Panc1 (cell line): ENCODE data around the gene MUC5B.

ENCODE experiments used
- TCF7L2 ChIP-seq: IDR thresholded peaks from 2 replicates; pipeline ENCODE4 v1.6.1; 2011; ENCODE audit warnings: mild to moderate bottlenecking, low read depth, low read length, inconsistent platforms
- TF ChIP-seq, protein P1 (sequence below), 2 experiments: IDR thresholded peaks; 2 replicates each; pipeline ENCODE4 v1.6.1; 2011 to 2012; ENCODE audit warnings: low read depth in 2 of 2, control low read depth in 1 of 2, low read length in 1 of 2, mild to moderate bottlenecking in 1 of 2, moderate library complexity in 1 of 2; ENCODE audit not compliant: insufficient read depth in 1 of 2
- TF ChIP-seq, protein P2 (sequence below): fragments of 450-650 bp; IDR thresholded peaks from 2 replicates; pipeline ENCODE4 v1.5.1; 2017; ENCODE audit warnings: mild to moderate bottlenecking

DNA sequence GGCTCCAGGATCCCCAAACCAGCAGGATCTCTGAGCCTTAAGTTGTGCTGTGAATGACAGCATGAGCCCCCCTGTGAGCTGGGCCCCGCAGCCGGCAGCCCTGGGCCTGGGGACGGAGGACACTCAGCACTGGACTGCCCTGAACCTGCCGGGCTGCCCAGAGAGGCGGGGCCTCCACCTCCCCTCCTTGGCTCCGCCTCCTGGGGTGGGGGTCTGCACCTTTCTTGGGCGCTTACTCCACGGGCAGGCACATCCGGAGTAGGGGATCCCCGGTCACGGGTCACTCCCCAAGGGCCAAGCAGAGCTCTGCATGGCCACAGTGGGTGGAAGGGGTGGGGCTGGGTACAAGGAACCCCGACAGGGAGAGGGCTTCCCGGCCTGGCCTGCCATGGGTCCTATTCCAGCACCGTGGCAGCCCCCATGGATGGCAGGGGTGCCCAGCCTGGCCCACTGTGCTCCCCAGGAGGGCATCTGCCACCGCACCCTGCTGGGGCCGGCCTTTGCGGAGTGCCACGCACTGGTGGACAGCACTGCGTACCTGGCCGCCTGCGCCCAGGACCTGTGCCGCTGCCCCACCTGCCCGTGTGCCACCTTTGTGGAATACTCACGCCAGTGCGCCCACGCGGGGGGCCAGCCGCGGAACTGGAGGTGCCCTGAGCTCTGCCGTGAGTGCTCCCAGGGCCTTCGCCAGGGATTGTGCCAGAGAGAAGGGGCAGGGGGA lies 5.4 kb downstream of the MUC5B start:
- TF ChIP-seq, protein P1, sequence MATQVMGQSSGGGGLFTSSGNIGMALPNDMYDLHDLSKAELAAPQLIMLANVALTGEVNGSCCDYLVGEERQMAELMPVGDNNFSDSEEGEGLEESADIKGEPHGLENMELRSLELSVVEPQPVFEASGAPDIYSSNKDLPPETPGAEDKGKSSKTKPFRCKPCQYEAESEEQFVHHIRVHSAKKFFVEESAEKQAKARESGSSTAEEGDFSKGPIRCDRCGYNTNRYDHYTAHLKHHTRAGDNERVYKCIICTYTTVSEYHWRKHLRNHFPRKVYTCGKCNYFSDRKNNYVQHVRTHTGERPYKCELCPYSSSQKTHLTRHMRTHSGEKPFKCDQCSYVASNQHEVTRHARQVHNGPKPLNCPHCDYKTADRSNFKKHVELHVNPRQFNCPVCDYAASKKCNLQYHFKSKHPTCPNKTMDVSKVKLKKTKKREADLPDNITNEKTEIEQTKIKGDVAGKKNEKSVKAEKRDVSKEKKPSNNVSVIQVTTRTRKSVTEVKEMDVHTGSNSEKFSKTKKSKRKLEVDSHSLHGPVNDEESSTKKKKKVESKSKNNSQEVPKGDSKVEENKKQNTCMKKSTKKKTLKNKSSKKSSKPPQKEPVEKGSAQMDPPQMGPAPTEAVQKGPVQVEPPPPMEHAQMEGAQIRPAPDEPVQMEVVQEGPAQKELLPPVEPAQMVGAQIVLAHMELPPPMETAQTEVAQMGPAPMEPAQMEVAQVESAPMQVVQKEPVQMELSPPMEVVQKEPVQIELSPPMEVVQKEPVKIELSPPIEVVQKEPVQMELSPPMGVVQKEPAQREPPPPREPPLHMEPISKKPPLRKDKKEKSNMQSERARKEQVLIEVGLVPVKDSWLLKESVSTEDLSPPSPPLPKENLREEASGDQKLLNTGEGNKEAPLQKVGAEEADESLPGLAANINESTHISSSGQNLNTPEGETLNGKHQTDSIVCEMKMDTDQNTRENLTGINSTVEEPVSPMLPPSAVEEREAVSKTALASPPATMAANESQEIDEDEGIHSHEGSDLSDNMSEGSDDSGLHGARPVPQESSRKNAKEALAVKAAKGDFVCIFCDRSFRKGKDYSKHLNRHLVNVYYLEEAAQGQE (IDR thresholded peaks at IDR 0.05; ENCODE audit: insufficient read depth in 1 of 2, low read depth in 2 of 2, low read length in 1 of 2): no peak
- TF ChIP-seq, protein P2, sequence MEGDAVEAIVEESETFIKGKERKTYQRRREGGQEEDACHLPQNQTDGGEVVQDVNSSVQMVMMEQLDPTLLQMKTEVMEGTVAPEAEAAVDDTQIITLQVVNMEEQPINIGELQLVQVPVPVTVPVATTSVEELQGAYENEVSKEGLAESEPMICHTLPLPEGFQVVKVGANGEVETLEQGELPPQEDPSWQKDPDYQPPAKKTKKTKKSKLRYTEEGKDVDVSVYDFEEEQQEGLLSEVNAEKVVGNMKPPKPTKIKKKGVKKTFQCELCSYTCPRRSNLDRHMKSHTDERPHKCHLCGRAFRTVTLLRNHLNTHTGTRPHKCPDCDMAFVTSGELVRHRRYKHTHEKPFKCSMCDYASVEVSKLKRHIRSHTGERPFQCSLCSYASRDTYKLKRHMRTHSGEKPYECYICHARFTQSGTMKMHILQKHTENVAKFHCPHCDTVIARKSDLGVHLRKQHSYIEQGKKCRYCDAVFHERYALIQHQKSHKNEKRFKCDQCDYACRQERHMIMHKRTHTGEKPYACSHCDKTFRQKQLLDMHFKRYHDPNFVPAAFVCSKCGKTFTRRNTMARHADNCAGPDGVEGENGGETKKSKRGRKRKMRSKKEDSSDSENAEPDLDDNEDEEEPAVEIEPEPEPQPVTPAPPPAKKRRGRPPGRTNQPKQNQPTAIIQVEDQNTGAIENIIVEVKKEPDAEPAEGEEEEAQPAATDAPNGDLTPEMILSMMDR: no peak
- no peak for TF ChIP-seq TCF7L2
